K562 (cell line): ENCODE data around the gene CCDC137. TPM values are rescaled to one million over a fixed set of nuclear protein-coding genes. Genes with fewer than 3 reads are reported as not detected.

Experiments
- ATAC-seq: fragments of 200-7000 bp; cut with Tn5 transposase; 3 replicates; pipeline ENCODE4 v1.9.1; 2020; ENCODE audit warnings: moderate library complexity
- BruUV-seq: library from RNA; stranded (reverse); fragments of 400-500 nt; replicated peaks from 2 replicates; lab custom pipeline; 2021; lab: Mats Ljungman, UMichigan
- CTCF ChIA-PET: fragments of 300-600 bp; formaldehyde crosslinking; extraction: SDS; loops from one replicate; lab custom pipeline; 2021; ENCODE audit warnings: low intra/inter-chr PET ratio; lab: Yijun Ruan, JAX
- POLR2A ChIA-PET: fragments of 300-600, 350-650 bp; sonication (Branson Sonifier 250); formaldehyde crosslinking; extraction: SDS; loops from one replicate; lab custom pipeline; 2021; ENCODE audit warnings: antibody characterized with exemption, inconsistent platforms; lab: Yijun Ruan, JAX
- DNase-seq, 4 experiments: peaks; one replicate each; pipeline versions ENCODE4 v3.0.0 to v3.0.0-alpha.2; 2011 to 2018; ENCODE audit warnings: low spot score in 3 of 4, mixed read lengths in 3 of 4; ENCODE audit errors: extremely low read depth in 1 of 4
- FAIRE-seq: peaks from 2 replicates; lab custom pipeline; 2011; peaks lifted over from hg19 to GRCh38; lab: Jason Lieb, UNC
- H2AFZ ChIP-seq: 2 replicates; pipeline ENCODE4 v1.6.0; 2011; ENCODE audit warnings: low read depth, low read length, control low read depth, inconsistent platforms
- H3K27ac ChIP-seq: fragments of 200-600 bp; 3 replicates; pipeline ENCODE4 v1.8.0; 2011; ENCODE audit warnings: low read depth, mild to moderate bottlenecking, control low read depth, inconsistent platforms, low read length, moderate library complexity, mixed read lengths; ENCODE audit errors: extremely low read depth
- H3K27me3 ChIP-seq, 2 experiments: fragments of 300-600 bp in 1 of 2; 2 replicates in 1 of 2; 3 replicates in 1 of 2; pipeline versions ENCODE4 v1.6.0 to v1.8.0; 2011; ENCODE audit warnings: inconsistent platforms in 2 of 2, low read length in 2 of 2, mild to moderate bottlenecking in 1 of 2, mixed read lengths in 1 of 2, moderate library complexity in 1 of 2; ENCODE audit not compliant: control insufficient read depth in 2 of 2, insufficient read depth in 2 of 2
- H3K36me3 ChIP-seq: fragments of 300-600 bp; 3 replicates; pipeline ENCODE4 v1.8.0; 2011; ENCODE audit warnings: mild to moderate bottlenecking, low read length, inconsistent platforms; ENCODE audit not compliant: control insufficient read depth, insufficient read depth
- H3K4me1 ChIP-seq, 2 experiments: fragments of 200-600 bp in 1 of 2; replicated peaks in 1 of 2; 2 replicates in 1 of 2; 3 replicates in 1 of 2; pipeline versions ENCODE4 v1.5.1 to v1.8.0; 2011; ENCODE audit warnings: inconsistent platforms in 2 of 2, low read length in 2 of 2, mild to moderate bottlenecking in 1 of 2, mixed read lengths in 1 of 2, moderate library complexity in 1 of 2; ENCODE audit not compliant: control insufficient read depth in 2 of 2, insufficient read depth in 2 of 2
- H3K4me2 ChIP-seq: 2 replicates; pipeline ENCODE4 v1.6.1; 2011; ENCODE audit warnings: low read length, control low read depth, inconsistent platforms, mixed read lengths; ENCODE audit not compliant: insufficient read depth
- H3K4me3 ChIP-seq: fragments of 200-600 bp; sonication (generic), shearing (Covaris generic); 2 replicates; pipeline ENCODE4 v1.5.1; 2016; ENCODE audit warnings: control low read depth, inconsistent platforms
- H3K79me2 ChIP-seq: fragments of 200-600 bp; 3 replicates; pipeline ENCODE4 v1.8.0; 2011; ENCODE audit warnings: low read length, inconsistent platforms; ENCODE audit not compliant: control insufficient read depth, insufficient read depth
- H3K9ac ChIP-seq, 2 experiments: 2 replicates each; pipeline versions ENCODE4 v1.6.0 to v1.6.1; 2011; ENCODE audit warnings: low read depth in 2 of 2, low read length in 2 of 2, control low read depth in 1 of 2, inconsistent platforms in 1 of 2, mild to moderate bottlenecking in 1 of 2, mixed read lengths in 1 of 2; ENCODE audit not compliant: insufficient read depth in 1 of 2
- H3K9me1 ChIP-seq: one replicate; pipeline ENCODE4 v1.6.0; 2011; ENCODE audit warnings: inconsistent platforms, mild to moderate bottlenecking, low read length, moderate library complexity; ENCODE audit not compliant: control insufficient read depth, insufficient read depth
- H3K9me3 ChIP-seq: replicated peaks from 2 replicates; pipeline ENCODE4 v1.5.1; 2011; ENCODE audit warnings: low read depth, low read length, inconsistent platforms; ENCODE audit not compliant: control insufficient read depth, insufficient read depth
- H4K20me1 ChIP-seq: replicated peaks from 2 replicates; pipeline ENCODE4 v1.6.1; 2011; ENCODE audit warnings: low read length, inconsistent platforms, mixed read lengths; ENCODE audit not compliant: control insufficient read depth, insufficient read depth
- ARHGAP35 ChIP-seq: fragments of 450-650 bp; IDR thresholded peaks from 2 replicates; pipeline ENCODE4 v1.6.1; 2018; ENCODE audit not compliant: partially characterized antibody
- MXI1 ChIP-seq: IDR thresholded peaks from 2 replicates; pipeline ENCODE4 v1.6.1; 2011; ENCODE audit warnings: low read depth, mild to moderate bottlenecking, improper control_type of control experiment, low read length
- ZNF146 ChIP-seq: IDR thresholded peaks from one replicate; pipeline ENCODE4 v1.6.1; 2018; ENCODE audit warnings: missing compliant biosample characterization; ENCODE audit not compliant: unreplicated experiment
- ZNF324 ChIP-seq: fragments of 250-450 bp; sonication (Bioruptor Pico); IDR thresholded peaks from 2 replicates; pipeline ENCODE4 v1.4.0; 2020; ENCODE audit warnings: mild to moderate bottlenecking
- WGBS: fragments of 100-300 bp; shearing (Covaris generic); methylation state at CpG from one replicate; pipeline ENCODE4 v1.1.6; 2016; ENCODE audit warnings: low coverage, mixed read lengths; ENCODE audit not compliant: insufficient coverage; ENCODE audit errors: missing lambda C conversion rate; 5-methylcytosine and 5-hydroxymethylcytosine counted together
- in situ Hi-C: fragments of 300-500 bp; cut with MboI; formaldehyde crosslinking; loops from 4 replicates; pipeline ENCODE4 v1.15.0; 2018; ENCODE audit warnings: inconsistent platforms, mixed read lengths
- intact Hi-C: fragments of 100-400 bp; cut with micrococcal nuclease; formaldehyde crosslinking; loops from 2 replicates; pipeline ENCODE4 v1.14.2; 2022
- polyA plus RNA-seq, 8 experiments: library from polyadenylated mRNA; depleted of rRNA in 4 of 8; stranded (reverse) in 5 of 8; unstranded in 3 of 8; fragments of >200 nt; fragmentation: Nextera tagmentation in 2 of 8; fragmentation: Illumina TruSeq in 1 of 8; extraction: Ambion mirVana in 2 of 8; extraction: Trizol in 1 of 8; gene quantifications; 2 replicates each; pipeline versions ENCODE4 v1.2.1 to v1.2.3, GENCODE V29; 2011 to 2014; ENCODE audit warnings: inconsistent platforms in 1 of 8, missing spikeins in 1 of 8
- total RNA-seq, 7 experiments: library from RNA; depleted of rRNA in 6 of 7; stranded (reverse); fragments of >200 nt in 6 of 7; fragmentation: Illumina TruSeq in 2 of 7; extraction: Trizol in 2 of 7; gene quantifications; 2 replicates each; pipeline versions ENCODE4 v1.2.1 to v1.2.3, GENCODE V29; 2011 to 2021; ENCODE audit warnings: low replicate concordance in 1 of 7
- TF ChIP-seq, protein P1 (sequence below): sonication (generic); formaldehyde crosslinking; IDR thresholded peaks from 2 replicates; pipeline ENCODE4 v1.8.1; 2022; ENCODE audit warnings: missing genetic modification reagents
- TF ChIP-seq, protein P2 (sequence below): fragments of 250-450 bp; sonication (Bioruptor Pico); IDR thresholded peaks from 2 replicates; pipeline ENCODE4 v1.5.0; 2020; ENCODE audit warnings: mild to moderate bottlenecking, borderline replicate concordance
- TF ChIP-seq, protein P3 (sequence below): fragments of 250-450 bp; sonication (Bioruptor Pico); IDR thresholded peaks from 2 replicates; pipeline ENCODE4 v1.5.0; 2021

Gene CCDC137
- total and polyA plus RNA-seq, 9 of the 15 experiments (the other 6 are each of a cell fraction or from before 2014, with no cell fraction given) = 2.3 to 68.1 (median 38.3) TPM

DNA sequence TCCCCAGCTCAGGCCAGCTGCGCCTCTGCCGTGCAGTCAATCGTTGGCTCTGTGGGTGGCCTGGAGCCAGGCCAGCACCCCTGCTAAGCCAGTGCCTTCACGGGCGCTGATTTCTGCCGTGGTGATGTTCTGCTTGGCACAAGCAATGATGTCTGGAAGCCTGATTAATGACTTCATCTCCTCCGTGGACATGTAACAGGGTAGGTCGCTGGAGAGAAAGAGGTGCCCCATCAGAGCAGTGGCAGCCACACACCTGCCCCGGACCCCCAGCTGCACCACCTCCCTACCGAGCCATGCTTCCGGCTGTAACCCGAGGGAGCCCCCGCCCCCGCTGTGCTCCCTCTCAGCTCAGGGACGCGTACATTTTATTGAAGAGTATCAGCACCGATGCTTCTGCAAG lies 15.1 kb downstream of the CCDC137 start:
- H3K79me2 ChIP-seq = peaks cover 49% of the 10 kb centered on the region

More for the DNA sequence above, 15.1 kb downstream of the CCDC137 start:
- H3K27ac ChIP-seq = no peak overlapping the region
- peaks cover 6% of the 10 kb centered on the region for H3K9me1 ChIP-seq
- peaks cover 7% of the 10 kb centered on the region; the same call in 1 of the 2 replicates for H4K20me1 ChIP-seq
- POLR2A ChIA-PET = interaction anchor here (1.0 to 2.0 kb wide), 3 partner anchors 9 to 14 kb away, joined by 3 to 8 read pairs (median 4); no protein-coding TSS in a partner anchor
- no peaks in the 10 kb centered on the region for H3K27me3 ChIP-seq
- H3K4me1 ChIP-seq = peaks cover 13 to 50% of the 10 kb centered on the region in 2 experiments
- no peak overlapping the region for H3K9ac ChIP-seq
- H3K36me3 ChIP-seq = peaks cover 31% of the 10 kb centered on the region; the same call in 2 of the 3 replicates
- DNase-seq (no peak), FAIRE-seq (no peak), ATAC-seq (no peak)
- in situ Hi-C loops = no loop called here
- CTCF ChIA-PET = no interaction called here
- H3K9me3 ChIP-seq = no peaks in the 10 kb centered on the region
- BruUV-seq = no TSS peak
- H3K4me3 ChIP-seq = no peak overlapping the region
- intact Hi-C loops = no loop called here
- TF ChIP-seq ZNF146 (CRISPR knock-in tag) (no peak), ARHGAP35 (no peak), ZNF324 (no peak), MXI1 (no peak)
- TF ChIP-seq, protein P1, sequence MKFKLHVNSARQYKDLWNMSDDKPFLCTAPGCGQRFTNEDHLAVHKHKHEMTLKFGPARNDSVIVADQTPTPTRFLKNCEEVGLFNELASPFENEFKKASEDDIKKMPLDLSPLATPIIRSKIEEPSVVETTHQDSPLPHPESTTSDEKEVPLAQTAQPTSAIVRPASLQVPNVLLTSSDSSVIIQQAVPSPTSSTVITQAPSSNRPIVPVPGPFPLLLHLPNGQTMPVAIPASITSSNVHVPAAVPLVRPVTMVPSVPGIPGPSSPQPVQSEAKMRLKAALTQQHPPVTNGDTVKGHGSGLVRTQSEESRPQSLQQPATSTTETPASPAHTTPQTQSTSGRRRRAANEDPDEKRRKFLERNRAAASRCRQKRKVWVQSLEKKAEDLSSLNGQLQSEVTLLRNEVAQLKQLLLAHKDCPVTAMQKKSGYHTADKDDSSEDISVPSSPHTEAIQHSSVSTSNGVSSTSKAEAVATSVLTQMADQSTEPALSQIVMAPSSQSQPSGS (CRISPR knock-in tag) = no peak
- TF ChIP-seq, protein P2, sequence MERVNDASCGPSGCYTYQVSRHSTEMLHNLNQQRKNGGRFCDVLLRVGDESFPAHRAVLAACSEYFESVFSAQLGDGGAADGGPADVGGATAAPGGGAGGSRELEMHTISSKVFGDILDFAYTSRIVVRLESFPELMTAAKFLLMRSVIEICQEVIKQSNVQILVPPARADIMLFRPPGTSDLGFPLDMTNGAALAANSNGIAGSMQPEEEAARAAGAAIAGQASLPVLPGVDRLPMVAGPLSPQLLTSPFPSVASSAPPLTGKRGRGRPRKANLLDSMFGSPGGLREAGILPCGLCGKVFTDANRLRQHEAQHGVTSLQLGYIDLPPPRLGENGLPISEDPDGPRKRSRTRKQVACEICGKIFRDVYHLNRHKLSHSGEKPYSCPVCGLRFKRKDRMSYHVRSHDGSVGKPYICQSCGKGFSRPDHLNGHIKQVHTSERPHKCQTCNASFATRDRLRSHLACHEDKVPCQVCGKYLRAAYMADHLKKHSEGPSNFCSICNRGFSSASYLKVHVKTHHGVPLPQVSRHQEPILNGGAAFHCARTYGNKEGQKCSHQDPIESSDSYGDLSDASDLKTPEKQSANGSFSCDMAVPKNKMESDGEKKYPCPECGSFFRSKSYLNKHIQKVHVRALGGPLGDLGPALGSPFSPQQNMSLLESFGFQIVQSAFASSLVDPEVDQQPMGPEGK = no peak
- TF ChIP-seq, protein P3, sequence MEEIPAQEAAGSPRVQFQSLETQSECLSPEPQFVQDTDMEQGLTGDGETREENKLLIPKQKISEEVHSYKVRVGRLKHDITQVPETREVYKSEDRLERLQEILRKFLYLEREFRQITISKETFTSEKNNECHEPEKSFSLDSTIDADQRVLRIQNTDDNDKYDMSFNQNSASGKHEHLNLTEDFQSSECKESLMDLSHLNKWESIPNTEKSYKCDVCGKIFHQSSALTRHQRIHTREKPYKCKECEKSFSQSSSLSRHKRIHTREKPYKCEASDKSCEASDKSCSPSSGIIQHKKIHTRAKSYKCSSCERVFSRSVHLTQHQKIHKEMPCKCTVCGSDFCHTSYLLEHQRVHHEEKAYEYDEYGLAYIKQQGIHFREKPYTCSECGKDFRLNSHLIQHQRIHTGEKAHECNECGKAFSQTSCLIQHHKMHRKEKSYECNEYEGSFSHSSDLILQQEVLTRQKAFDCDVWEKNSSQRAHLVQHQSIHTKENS (CRISPR knock-in tag) = no peak
- no peak overlapping the region for H3K4me2 ChIP-seq
- H2AFZ ChIP-seq = no peak overlapping the region
- 90% methylated on average over 11 of the region's 17 CpGs for WGBS
